GM21825 (cell line): ENCODE data around the gene SLC35E2B.
"Not testable (repeated sequence)": the region's sequence is repeated elsewhere in the genome, so short reads cannot be mapped to it uniquely, and the experiment has no call there.

ENCODE experiments used
- ATAC-seq: cut with Tn5 transposase; IDR thresholded peaks from one replicate; pipeline ENCODE4 v1.9.1; 2021; ENCODE audit warnings: mild to moderate bottlenecking, moderate library complexity; ENCODE audit not compliant: unreplicated experiment

The SLC35E2B gene

GRCh38 chr1:1677718-1678580 lies 14.6 kb downstream of the SLC35E2B start:
- peak; percentile 69 for ATAC-seq

- not testable (repeated sequence) for ATAC-seq
Observed at GRCh38 chr1:1676087-1676486, 16.5 kb downstream of the SLC35E2B start.

GRCh38 chr1:1675218-1675617 lies 17.4 kb downstream of the SLC35E2B start:
- not testable (repeated sequence) for ATAC-seq

GRCh38 chr1:1674806-1675205 lies 17.8 kb downstream of the SLC35E2B start:
- ATAC-seq = not testable (repeated sequence)

- no peak for ATAC-seq
Observed at GRCh38 chr1:1672181-1672965, 20.2 kb downstream of the SLC35E2B start.

GRCh38 chr1:1671365-1672119 lies 21.1 kb downstream of the SLC35E2B start:
- ATAC-seq = no peak

GRCh38 chr1:1670866-1671265 lies 21.7 kb downstream of the SLC35E2B start:
- no peak for ATAC-seq

- no peak for ATAC-seq
Observed at GRCh38 chr1:1669468-1670440, 22.8 kb downstream of the SLC35E2B start.

GRCh38 chr1:1666526-1666925 lies 26.1 kb downstream of the SLC35E2B start:
- ATAC-seq = no peak

GRCh38 chr1:1665815-1666251 lies 26.8 kb downstream of the SLC35E2B start:
- no peak for ATAC-seq

- ATAC-seq = no peak
Observed at GRCh38 chr1:1664941-1665814, 27.4 kb downstream of the SLC35E2B start.

GRCh38 chr1:1664318-1664717 lies 28.3 kb downstream of the SLC35E2B start:
- not testable (repeated sequence) for ATAC-seq

- ATAC-seq = not testable (repeated sequence)
Observed at GRCh38 chr1:1662830-1663560, 29.6 kb downstream of the SLC35E2B start.

- not testable (repeated sequence) for ATAC-seq
Observed at GRCh38 chr1:1662392-1662791, 30.2 kb downstream of the SLC35E2B start.

- peak; percentile 74 for ATAC-seq
Observed at GRCh38 chr1:1658583-1659549, 33.7 kb downstream of the SLC35E2B start, which contains the start of gene CDK11B. CDK11B (minus strand) TSS chr1:1659004; CDS start chr1:1657485, 1,519 bp downstream.

GRCh38 chr1:1648265-1648664 lies 44.3 kb downstream of the SLC35E2B start:
- ATAC-seq = not testable (repeated sequence)
